ENCODE data around the gene ETFB.

ETFB gene

GRCh38 chr19:51347209-51347928 lies 18.8 kb downstream of the ETFB start:
- TF ChIP-seq CTCF (IDR thresholded peaks at IDR 0.05; ENCODE audit: low read depth, low read length), result no peak
- TF ChIP-seq MAX (IDR thresholded peaks at IDR 0.05; ENCODE audit: low read depth, low read length), result no peak
- no peak for TF ChIP-seq MYC (IDR thresholded peaks at IDR 0.05; ENCODE audit: low read depth, low read length)
- no peak for TF ChIP-seq POLR2A (IDR thresholded peaks at IDR 0.05; ENCODE audit: extremely low read depth, insufficient read length)
- no peak for DNase-seq (ENCODE audit: low read depth)

GRCh38 chr19:51346742-51347141 lies 19.4 kb downstream of the ETFB start:
- no peak for DNase-seq (ENCODE audit: low read depth)
- TF ChIP-seq POLR2A (IDR thresholded peaks at IDR 0.05; ENCODE audit: extremely low read depth, insufficient read length) (no peak), MAX (IDR thresholded peaks at IDR 0.05; ENCODE audit: low read depth, low read length) (no peak)

More at GRCh38 chr19:51347209-51347928, 18.8 kb downstream of the ETFB start:
- H3K4me3 ChIP-seq (ENCODE audit: low read depth, low read length), result no peak overlapping the region

GRCh38 chr19:51345076-51345620 lies 21.0 kb downstream of the ETFB start:
- no peak for DNase-seq (ENCODE audit: low read depth)
- TF ChIP-seq POLR2A (IDR thresholded peaks at IDR 0.05; ENCODE audit: extremely low read depth, insufficient read length), result no peak
- TF ChIP-seq CTCF (IDR thresholded peaks at IDR 0.05; ENCODE audit: low read depth, low read length), result no peak
- no peak for TF ChIP-seq MAX (IDR thresholded peaks at IDR 0.05; ENCODE audit: low read depth, low read length)
- no peak for TF ChIP-seq MYC (IDR thresholded peaks at IDR 0.05; ENCODE audit: low read depth, low read length)

More at GRCh38 chr19:51346742-51347141, 19.4 kb downstream of the ETFB start:
- no peak overlapping the region for H3K4me3 ChIP-seq (ENCODE audit: low read depth, low read length)

DNA sequence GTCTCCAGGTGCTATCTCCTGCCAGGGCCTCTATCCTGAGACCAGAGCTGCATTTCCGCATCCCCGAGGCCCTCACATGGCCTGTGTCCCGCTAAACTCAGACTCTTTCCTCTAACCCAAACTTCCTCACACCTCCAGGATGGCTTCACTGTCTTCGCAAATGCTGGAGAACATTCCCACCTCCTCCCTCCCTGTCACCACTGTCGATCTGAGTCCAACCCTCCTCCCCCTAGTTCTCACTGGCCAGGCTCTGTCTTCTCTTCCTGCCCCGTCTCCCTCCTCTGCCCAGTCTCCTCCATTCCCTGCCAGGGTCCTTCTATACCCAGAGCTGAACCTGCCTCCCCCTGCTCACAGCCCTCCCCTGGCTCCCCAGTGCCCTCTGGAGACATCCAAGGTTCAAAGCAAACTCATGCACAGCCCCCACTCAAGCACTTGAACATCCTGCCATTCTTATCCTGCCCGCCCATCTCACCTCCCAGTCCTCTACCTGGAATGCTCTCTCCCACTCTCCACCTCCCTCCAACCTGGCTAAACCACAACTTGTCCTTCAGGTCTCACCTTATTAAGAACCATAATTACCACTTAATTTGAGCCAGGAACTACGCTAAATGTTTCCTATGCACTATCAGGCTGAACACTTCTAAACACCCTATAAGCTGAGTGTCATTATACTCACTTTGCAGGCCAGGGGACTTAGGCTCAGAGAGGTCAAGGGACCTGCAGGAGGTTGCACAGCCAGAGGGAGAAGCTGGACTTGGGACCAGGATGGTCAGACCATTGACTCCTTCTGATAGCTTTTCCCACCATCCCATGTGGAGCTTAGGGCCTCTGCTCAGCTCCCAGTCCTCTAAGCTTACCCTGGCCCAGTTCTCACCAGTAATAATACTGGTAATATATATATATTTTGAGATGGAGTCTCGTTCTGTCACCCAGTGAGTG lies 23.3 kb downstream of the ETFB start:
- no peak overlapping the region for H3K4me3 ChIP-seq (ENCODE audit: low read depth, low read length)
- TF ChIP-seq MAX (IDR thresholded peaks at IDR 0.05; ENCODE audit: low read depth, low read length) (no peak), POLR2A (IDR thresholded peaks at IDR 0.05; ENCODE audit: extremely low read depth, insufficient read length) (no peak), CTCF (IDR thresholded peaks at IDR 0.05; ENCODE audit: low read depth, low read length) (no peak), MYC (IDR thresholded peaks at IDR 0.05; ENCODE audit: low read depth, low read length) (no peak)
- no peak for DNase-seq (ENCODE audit: low read depth)

More at GRCh38 chr19:51345076-51345620, 21.0 kb downstream of the ETFB start:
- H3K4me3 ChIP-seq (ENCODE audit: low read depth, low read length), result no peak overlapping the region

GRCh38 chr19:51341976-51342580 lies 24.1 kb downstream of the ETFB start, which contains the start of gene VSIG10L:
Gene VSIG10L (minus strand): TSS chr19:51342139. CDS start chr19:51342124, 15 bp downstream.
- no peak for TF ChIP-seq MYC (IDR thresholded peaks at IDR 0.05; ENCODE audit: low read depth, low read length)
- no peak within 1 kb of the TSS for H3K4me3 ChIP-seq (ENCODE audit: low read depth, low read length)
- DNase-seq (ENCODE audit: low read depth), result no peak

GRCh38 chr19:51341066-51341465 lies 25.1 kb downstream of the ETFB start:
- no peak overlapping the region for H3K4me3 ChIP-seq (ENCODE audit: low read depth, low read length)
- DNase-seq (ENCODE audit: low read depth), result no peak
- TF ChIP-seq MYC (IDR thresholded peaks at IDR 0.05; ENCODE audit: low read depth, low read length) (no peak), MAX (IDR thresholded peaks at IDR 0.05; ENCODE audit: low read depth, low read length) (no peak), CTCF (IDR thresholded peaks at IDR 0.05; ENCODE audit: low read depth, low read length) (no peak), POLR2A (IDR thresholded peaks at IDR 0.05; ENCODE audit: extremely low read depth, insufficient read length) (no peak)
